NCI-H1105 treated with DMSO at 0.1 percent for 48 hours (cell line): ENCODE measurements around the gene SOHLH2.

Experiments used
- DNase-seq: peaks from one replicate; lab custom pipeline; 2025; lab: John Stamatoyannopoulos, UW

The SOHLH2 gene

GRCh38 chr13:36131222-36131930, 83.0 kb downstream of the SOHLH2 start, which contains the start of gene DCLK1:
Gene DCLK1 (minus strand): TSS chr13:36131382.
- DNase-seq = peak; percentile 59

DNA sequence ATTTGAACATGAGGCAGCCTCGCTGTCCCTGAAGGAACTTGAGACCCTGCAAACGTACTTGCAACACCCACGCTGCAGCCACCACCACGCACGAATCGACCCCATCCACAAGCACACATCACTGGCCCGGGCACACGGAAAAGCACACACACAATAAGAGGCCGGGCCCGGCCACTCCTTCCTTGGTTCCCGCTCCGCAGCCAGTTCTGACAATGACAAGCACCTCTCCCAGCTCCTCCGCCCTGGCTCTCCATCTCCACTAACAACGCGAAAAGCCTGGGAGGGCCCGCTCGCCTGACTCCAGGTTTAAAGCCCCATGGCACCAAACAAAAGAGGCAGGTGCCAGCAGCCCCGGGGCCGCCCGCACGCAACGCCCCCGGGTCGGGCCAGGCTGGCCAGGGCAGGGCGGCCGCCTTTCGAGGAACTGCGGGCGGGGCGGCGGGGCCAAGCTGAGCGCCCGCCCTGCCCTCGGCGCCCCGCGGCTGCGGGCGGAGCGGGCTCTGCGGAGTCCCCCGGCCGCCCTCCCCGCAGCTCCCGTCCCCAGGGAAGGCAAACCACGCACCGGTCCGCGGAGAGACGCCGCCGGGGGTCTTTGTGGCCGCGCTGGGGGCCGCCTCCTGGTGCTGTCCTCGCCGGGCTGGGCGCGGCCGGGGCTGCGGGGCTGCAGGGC, 83.7 kb downstream of the SOHLH2 start:
- DNase-seq = peak; percentile 48

- DNase-seq = peak; percentile 8
These were observed 84.2 kb downstream of the SOHLH2 start for GRCh38 chr13:36130193-36130551.

- DNase-seq = no peak
These were observed 84.8 kb downstream of the SOHLH2 start for GRCh38 chr13:36129539-36129938.

DNA sequence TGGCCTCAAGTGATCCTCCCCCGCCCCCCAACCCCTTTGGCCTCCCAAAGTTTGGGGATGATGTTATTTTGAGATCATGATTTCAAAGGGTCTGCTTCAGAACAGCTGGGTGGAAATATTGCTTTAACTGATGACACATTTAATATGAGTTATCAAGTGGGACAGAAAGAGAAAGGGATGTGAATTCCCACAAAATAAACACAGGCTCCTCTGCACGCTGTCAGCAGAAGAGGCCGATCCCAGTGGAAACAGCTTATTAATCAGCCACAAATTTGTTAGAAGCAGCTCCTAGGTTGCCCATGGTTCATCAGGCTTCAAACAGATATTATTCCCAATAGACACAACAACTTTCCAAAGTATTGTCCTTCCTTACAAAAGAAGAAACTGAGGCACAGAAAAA, 87.9 kb downstream of the SOHLH2 start:
- DNase-seq = no peak

DNA sequence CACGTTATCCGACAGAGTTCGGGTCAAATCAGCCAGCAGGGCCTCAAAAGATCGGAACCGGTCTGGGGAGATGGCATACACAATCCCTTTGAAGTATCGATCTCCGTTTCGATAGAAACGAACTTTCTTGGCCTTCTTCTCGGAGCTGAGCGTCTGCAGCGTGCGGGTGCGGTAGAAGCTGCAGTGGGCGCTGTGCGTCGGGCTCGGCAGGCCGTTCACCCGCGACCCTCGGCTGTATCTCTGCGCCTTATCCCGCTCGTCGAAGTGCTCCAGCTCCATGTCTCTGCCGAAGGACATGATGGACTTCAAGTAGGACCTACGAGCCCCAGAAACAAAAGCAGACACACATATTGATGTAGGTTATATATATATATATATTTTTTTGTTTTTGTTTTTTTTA, 88.5 kb downstream of the SOHLH2 start:
- no peak for DNase-seq

DNA sequence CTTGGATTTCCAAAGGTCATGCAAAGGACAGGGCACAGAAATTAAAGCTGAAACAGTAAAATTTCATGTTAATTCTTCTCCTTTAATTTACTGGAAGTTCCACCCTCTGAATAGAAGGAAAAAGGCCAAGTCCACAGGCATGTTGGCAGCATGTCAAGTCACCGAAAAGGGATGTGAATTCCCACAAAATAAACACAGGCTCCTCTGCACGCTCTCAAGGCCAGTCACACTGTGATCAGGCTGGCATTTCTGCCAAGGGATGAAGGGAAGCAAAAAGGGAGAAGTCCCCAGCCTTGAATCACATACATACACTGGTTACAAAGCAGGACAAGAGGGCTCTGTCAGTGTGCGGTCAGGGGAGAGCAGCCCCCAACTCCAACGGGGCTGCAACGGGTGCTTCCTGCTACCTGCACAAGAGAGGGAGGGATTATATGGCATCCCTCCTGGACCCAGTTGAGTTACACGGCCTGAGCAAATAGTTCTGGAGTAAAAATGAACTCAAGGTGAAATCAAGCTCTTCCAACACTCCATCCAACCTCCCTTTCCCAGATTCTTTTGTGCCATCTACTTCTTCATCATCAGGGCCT, 90.0 kb downstream of the SOHLH2 start:
- DNase-seq = peak; percentile 1
